Astrocyte of the cerebellum (primary cell): ENCODE data around the gene IGF2.

Experiments
- DNase-seq: peaks from one replicate; pipeline ENCODE4 v3.0.0-alpha.2; 2011; ENCODE audit warnings: low read depth
- H3K4me3 ChIP-seq: 2 replicates; pipeline ENCODE4 v1.5.1; 2011; ENCODE audit warnings: mild to moderate bottlenecking, low read depth, low read length, moderate library complexity
- CTCF ChIP-seq: IDR thresholded peaks from 2 replicates; pipeline ENCODE4 v1.5.1; 2012; ENCODE audit warnings: low read length, low read depth, moderate library complexity, mild to moderate bottlenecking; ENCODE audit errors: missing control alignments
- in situ Hi-C: cut with HindIII; loops from 2 replicates; pipeline ENCODE4 v1.10.0; 2017; ENCODE audit warnings: low sequenced_read_pairs

Gene IGF2

DNA sequence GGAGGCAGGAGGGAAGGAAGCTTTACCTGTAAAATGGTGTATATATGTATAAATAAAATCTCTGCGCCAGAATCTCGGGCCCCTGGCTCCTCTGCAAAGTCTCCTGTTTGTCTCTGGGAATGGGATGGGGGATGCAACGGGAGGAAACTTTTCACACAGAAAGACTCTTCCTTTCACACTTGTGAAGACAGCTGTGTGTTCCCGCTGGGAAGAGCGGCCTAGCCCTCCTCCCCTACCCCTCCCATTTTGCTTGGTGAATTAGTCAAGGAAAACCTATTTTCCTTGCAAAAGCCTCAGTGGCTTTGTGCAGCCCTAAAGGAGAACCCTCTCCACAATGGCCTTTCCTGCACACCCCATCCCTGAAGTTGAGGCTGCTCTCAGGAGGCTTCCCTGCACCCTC lies 9.4 kb upstream of the IGF2 start:
- no peak overlapping the region for H3K4me3 ChIP-seq
- TF ChIP-seq CTCF = no peak
- DNase-seq = no peak
- in situ Hi-C loops = no loop called here

GRCh38 chr11:2147391-2147790 lies 8.2 kb upstream of the IGF2 start:
- no peak for TF ChIP-seq CTCF
- H3K4me3 ChIP-seq = no peak overlapping the region
- in situ Hi-C loops = no loop called here
- DNase-seq = no peak

DNA sequence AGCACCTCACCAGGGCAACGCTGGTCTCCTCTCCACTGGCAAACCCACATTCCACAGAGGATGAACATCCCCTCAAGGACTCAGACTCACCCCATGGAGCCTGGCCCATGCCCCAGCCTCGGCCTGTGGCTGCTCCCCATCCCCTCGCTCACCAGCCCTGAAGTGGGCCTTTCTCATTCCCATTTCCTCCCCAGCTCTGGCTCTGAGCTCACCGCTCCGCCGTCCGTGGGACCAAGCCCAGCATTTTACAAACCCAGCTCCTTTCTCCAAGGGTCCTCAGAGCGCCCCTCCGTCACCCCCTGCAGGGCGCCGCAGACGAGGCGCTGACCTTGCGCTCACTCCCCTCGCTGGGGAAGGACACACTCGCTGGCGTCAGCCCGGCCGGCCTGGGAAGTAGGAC lies 6.9 kb upstream of the IGF2 start:
- H3K4me3 ChIP-seq = no peak overlapping the region
- in situ Hi-C loops = no loop called here
- no peak for TF ChIP-seq CTCF
- no peak for DNase-seq

- H3K4me3 ChIP-seq = no peak overlapping the region
- DNase-seq = no peak
- in situ Hi-C loops = loop anchor here (5.0 kb wide), 1 partner anchor 42 kb away; no protein-coding TSS in a partner anchor
- no peak for TF ChIP-seq CTCF
Measured at GRCh38 chr11:2144544-2145248, 5.5 kb upstream of the IGF2 start.

DNA sequence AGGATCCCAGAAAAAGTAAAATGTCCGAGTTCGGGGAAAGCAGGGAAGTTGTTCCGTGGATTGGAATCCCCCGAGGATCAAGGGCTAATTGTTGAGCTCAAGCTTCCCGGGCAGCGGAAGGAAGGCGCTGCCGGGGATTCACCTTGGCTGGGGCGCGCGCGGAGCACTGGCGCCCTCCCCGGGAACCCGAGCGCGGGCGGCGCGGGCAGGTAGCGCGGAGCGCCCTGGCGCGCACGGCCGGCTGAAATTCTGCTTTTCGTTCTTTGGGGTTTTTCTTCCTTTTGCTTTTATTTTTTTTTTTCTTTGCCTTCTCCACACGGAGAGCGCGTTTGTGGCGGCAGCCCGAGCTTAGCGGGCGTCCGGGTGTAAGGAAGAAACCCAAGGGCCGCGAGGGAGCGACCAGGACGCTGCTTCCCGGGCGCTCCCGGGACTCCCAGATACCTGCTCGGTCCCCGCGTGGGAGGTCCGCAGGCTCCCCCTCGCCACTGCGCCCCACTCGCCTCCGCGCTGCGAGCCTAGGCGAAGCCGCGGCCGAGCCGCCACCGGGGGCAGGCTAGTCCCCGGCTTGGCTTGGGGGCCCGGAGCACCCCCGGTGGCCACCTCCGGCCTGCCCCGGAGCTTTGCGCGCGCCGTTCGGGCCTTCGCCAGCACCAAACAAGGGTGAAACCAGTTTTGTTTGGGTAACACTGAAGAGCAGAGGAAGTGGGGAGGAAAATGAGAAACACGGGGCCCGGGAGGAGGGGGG lies 4.8 kb upstream of the IGF2 start:
- in situ Hi-C loops = loop anchor here (5.0 kb wide), 1 partner anchor 42 kb away; no protein-coding TSS in a partner anchor
- no peak for TF ChIP-seq CTCF
- no peak for DNase-seq
- H3K4me3 ChIP-seq = no peak overlapping the region

DNA sequence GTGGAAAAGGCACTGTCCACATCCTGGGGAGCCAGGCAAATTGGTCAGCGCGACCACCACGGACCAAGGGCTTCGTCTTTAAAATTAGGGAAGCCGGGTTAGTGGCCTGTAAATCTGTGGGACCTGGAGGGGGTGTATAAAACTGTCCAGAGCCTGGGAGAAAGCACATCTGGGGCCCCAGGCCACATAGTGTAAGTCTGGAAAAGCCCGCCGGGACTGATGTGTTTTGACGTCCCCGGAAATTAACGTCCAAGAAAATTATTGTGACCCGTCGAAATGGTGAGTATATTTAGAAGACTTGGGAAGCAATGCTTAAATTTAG lies 4.2 kb upstream of the IGF2 start:
- no peak for TF ChIP-seq CTCF
- in situ Hi-C loops = loop anchor here (5.0 kb wide), 1 partner anchor 41 kb away; no protein-coding TSS in a partner anchor
- H3K4me3 ChIP-seq = no peak overlapping the region
- DNase-seq = no peak
